C4-2B (cell line): ENCODE results near the gene SLC8A3.

Source experiments
- ZFX ChIP-seq: fragments of 450-650 bp; IDR thresholded peaks from 2 replicates; pipeline ENCODE4 v1.6.1; 2017
- TF ChIP-seq, protein P1 (sequence below): fragments of 450-650 bp; conservative IDR thresholded peaks from 2 replicates; pipeline ENCODE4 v1.5.1; 2017; ENCODE audit warnings: mild to moderate bottlenecking

DNA sequence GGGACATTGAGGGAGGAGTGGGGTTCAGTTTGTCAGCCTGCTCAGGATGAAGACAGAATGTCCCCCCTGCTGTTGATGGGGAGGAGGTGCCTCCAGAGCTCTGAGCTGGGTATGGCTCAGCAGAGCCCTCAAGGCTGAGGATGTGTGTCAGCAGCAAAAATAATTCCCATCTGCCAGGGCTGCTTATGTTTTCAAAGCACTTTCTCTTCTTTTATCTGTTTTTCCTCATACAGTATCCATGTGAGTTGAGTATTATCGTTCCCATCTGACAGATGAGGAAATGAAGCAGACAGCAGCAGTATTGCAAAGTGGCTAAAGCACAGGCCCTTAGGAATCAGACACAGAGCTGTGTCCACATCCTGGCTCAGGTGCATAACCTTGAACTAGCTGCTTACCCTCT is 94.1 kb downstream of the SLC8A3 start:
- TF ChIP-seq, protein P1, sequence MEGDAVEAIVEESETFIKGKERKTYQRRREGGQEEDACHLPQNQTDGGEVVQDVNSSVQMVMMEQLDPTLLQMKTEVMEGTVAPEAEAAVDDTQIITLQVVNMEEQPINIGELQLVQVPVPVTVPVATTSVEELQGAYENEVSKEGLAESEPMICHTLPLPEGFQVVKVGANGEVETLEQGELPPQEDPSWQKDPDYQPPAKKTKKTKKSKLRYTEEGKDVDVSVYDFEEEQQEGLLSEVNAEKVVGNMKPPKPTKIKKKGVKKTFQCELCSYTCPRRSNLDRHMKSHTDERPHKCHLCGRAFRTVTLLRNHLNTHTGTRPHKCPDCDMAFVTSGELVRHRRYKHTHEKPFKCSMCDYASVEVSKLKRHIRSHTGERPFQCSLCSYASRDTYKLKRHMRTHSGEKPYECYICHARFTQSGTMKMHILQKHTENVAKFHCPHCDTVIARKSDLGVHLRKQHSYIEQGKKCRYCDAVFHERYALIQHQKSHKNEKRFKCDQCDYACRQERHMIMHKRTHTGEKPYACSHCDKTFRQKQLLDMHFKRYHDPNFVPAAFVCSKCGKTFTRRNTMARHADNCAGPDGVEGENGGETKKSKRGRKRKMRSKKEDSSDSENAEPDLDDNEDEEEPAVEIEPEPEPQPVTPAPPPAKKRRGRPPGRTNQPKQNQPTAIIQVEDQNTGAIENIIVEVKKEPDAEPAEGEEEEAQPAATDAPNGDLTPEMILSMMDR: no peak
- TF ChIP-seq ZFX: no peak
